G401.6 (cell line): ENCODE data around the gene C17orf78.
"Not testable (repeated sequence)": the region's sequence is repeated elsewhere in the genome, so short reads cannot be mapped to it uniquely, and the experiment has no call there.

Source experiments
- FAIRE-seq: peaks from 2 replicates; lab custom pipeline; 2012; peaks lifted over from hg19 to GRCh38; lab: Jason Lieb, UNC

Gene C17orf78

GRCh38 chr17:37375706-37376105, at the start of gene C17orf78:
C17orf78 (plus strand) TSS chr17:37375985; CDS start chr17:37376093, 108 bp downstream.
- no peak for FAIRE-seq

DNA sequence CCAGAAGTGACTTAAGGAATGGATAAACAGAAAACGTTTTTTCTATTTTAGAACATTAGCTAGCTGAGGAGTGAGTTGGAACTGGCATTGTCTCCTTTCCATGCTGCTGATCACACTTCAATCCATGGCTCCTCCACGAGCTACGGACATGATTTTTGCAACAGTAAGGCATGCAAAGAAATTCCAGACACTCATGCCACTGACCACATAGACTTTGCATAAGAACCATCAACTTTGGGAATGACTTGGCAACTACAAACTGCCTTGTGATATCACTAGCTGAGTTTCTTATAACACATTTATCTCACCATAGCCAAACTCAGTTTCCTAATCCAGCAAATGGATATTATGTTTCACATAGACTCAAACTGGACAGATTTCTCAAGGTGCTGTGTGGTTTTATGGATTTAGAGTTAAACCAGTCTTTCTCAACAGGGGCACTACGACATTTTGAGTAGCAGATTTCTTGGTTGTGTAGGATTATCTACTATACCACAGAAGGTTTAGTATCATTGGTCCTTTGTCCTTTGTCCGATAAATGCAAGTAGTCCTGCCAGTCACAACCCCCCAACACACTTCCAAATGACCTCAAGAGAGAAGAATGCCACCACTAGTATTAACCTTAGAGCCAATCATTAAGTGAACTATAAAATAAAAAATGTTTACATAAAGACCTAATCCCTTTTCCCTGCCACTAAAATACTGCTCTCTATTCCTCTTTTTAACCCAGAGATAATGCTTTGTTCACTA, 48.3 kb upstream of the C17orf78 start:
- no peak for FAIRE-seq

GRCh38 chr17:37338847-37339246, 36.9 kb upstream of the C17orf78 start:
- no peak for FAIRE-seq

DNA sequence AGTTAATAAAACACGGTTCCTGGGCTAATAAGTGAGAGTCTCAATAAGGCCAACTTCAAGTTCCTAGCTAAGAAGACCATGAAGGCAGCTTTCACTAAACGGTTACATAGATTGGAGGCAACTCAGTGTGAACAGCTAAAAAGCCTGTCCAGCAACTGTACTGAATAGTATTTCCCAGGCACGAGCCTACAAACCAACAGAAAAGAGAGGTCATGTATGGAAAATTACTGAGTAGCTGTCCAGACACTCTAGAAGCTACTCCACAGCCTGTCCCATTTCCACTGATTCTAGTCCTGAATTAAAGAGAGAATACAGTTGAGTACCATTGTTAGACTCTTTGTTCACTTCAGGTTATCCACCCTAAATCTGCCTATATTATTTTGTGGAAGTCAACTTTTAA, 36.5 kb upstream of the C17orf78 start:
- no peak for FAIRE-seq

DNA sequence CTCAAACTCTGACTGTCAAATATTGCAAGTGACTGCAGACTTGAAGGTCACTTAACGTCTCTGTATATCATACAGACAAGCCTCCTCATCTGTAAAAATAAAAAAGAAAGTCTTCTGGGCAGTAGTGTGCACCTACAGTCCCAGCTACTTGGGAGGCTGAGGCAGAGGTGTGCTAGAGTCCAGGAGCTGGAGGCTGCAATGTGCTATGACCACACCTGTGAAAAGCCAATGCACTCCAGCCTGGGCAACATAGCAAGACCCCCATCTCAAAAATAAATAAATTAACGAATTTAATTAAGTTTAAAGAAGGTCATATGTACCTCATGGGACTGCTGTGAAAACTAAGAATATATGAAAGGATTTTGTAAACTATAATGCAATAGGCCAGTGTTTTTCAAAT, 35.0 kb upstream of the C17orf78 start:
- FAIRE-seq: no peak

GRCh38 chr17:37342589-37342988, 33.2 kb upstream of the C17orf78 start:
- no peak for FAIRE-seq

DNA sequence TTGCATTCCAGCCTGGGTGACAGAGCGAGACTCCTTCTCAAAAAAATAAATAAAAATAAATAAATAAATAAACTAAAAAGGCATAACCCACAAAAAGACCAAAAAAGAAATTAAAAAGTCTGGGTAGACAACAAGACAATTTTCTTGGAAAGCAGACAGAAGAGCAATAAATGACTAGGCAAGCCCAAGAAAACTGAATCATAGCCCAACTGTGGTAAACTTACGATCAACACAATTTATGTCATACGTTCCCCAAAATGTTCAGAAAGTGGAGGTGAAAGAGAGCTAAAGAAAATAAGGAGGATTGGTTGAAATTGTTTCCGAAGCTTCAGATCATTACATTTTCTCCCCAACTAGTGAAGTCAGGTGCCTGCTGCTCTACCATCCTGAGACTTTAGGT, 31.3 kb upstream of the C17orf78 start:
- no peak for FAIRE-seq

DNA sequence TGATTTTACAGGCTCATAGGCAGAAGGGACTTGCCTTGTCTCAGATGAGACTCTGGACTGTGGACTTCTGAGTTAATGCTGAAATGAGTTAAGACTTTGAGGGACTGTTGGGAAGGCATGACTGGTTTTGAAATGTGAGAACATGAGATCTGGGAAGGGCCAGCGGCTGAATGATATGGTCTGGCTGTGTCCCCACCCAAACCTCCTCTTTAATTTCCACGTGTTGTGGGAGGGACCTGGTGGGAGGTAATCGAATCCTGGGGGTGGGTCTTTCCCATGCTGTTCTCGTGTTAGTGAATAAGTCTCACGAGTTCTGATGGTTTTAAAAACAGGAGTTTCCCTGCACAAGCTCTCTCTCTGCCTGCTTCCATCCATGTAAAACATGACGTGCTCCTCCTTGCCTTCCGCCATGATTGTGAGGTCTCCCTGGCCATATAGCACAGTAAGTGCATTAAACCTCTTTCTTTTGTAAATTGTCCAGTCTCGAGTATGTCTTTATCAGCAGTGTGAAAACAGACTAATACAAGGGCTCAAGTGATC, 28.9 kb upstream of the C17orf78 start:
- not testable (repeated sequence) for FAIRE-seq

GRCh38 chr17:37356796-37357569, 18.8 kb upstream of the C17orf78 start:
- not testable (repeated sequence) for FAIRE-seq

DNA sequence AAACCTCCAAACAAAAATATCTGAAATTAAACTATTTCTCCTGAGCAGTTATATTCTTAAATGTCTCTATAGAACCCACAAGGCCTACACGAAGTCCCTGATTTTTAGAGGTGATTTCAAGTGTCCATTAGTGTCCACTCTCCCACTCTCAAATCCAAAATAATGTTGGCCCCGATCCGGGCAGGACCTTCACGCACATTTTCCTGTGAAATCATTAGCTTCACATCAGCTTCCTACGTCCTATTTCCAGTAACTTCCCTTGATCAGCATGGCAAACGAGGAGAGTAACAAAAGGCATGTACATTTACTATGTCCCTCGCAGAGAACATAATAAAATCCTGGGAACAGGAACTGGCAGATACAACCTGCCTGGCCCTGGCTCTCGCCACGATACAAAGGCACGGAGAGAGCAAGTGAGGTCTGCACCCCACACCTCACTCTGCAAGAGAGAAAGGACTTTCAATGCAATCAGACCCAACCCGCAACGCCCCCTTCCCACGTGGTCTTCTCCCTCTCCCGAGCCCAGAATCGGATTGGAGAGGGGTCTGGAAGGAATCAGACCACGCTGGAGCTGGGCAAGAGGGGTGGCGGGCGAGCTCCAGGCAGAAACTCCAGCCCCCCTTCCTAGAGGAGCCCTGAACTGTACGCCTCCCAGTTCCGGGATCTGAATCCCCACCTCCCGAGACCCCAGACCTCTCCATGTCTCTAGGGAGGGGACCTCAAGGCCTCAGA, 17.5 kb upstream of the C17orf78 start:
- FAIRE-seq: no peak

- FAIRE-seq: no peak
These were observed 16.7 kb upstream of the C17orf78 start for GRCh38 chr17:37358830-37359681.

- no peak for FAIRE-seq
These were observed 16.1 kb upstream of the C17orf78 start for GRCh38 chr17:37359682-37360188.

GRCh38 chr17:37360632-37361031, 15.2 kb upstream of the C17orf78 start:
- FAIRE-seq: no peak

DNA sequence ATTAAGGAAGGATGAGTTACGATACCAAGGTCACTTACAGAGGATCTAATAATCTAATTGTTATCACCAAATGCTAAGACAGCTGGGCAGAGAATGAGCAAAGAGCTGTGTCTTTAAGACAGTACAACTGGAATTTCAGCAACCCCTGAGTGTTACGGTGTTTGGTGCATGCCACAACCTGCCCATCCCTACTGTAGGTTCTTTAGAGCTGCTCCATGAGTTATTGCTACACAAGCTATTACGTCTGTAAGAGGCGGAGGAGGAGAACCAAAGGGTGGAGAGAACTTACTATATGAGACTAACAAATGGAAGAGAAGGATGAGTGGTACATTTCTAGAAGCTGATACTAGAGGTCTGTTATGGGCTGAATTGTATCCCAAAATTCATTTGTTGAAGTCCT, 14.2 kb upstream of the C17orf78 start:
- no peak for FAIRE-seq

DNA sequence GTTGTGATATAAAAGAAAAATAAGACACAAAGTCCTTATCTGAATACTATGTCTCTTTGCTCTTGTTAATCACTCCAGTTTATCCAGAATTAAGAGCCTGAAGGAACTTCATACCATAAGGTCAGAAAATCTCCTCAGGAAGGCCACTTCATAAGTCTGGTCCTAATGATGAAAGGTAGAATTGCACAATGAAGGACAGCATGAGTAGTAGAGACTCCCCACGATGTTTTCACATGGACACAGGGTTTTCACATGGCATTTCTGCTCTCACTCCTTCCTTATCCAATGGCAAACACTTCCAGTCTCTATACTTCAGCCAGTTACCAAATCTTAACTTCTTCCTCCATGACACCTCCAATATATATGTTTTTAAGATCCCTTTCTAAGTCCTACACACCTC, 10.2 kb upstream of the C17orf78 start:
- no peak for FAIRE-seq

DNA sequence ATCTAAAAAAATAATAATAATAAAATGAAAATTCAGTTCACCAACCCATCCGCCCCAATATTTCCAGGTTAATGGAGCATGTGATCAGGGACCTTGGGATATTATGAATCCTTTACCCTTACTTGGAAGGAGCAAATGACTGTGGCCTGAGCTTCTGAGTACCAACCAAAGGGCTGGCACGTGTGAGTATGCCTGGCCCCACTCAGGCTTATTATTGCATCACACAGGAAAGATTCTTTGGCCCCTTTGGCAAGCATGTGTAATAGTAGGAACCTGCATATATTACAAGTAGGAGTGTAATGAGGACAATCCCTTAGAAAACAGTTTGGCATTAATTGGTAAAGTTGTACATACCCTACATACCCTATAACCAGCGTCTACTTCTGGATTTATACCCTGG, 7.2 kb upstream of the C17orf78 start:
- FAIRE-seq: no peak

DNA sequence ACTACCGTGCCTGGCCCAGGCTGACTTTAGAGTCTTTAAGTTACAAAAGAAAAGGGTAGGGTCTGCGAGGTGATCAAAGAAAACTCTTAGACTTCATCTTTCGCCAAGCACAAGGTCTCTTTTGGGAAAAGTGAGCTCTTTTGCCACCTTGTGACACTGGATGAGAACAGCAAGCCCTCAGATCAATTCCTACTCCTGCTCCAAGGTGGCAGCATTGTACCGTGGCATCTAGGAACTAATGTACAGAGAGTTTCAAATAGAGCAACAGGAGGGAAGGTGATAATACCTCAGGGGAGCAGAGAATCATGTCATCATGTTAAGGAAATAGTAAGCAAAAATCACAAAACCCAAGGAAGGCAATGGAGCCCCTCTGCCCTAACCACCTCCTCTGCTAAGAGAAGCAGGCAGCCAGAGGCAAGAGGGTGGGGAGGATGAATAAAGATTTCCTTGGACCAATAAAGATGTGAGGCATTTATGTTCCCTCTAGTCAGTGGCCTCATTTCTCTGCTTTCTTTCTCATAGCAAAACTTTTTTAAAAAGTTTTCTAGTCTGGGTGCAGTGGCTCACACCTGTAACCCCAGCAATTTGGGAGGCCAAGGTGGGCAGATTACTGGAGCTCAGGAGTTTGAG, 2.1 kb upstream of the C17orf78 start:
- no peak for FAIRE-seq

GRCh38 chr17:37382056-37382455, 6.3 kb downstream of the C17orf78 start:
- FAIRE-seq: no peak

DNA sequence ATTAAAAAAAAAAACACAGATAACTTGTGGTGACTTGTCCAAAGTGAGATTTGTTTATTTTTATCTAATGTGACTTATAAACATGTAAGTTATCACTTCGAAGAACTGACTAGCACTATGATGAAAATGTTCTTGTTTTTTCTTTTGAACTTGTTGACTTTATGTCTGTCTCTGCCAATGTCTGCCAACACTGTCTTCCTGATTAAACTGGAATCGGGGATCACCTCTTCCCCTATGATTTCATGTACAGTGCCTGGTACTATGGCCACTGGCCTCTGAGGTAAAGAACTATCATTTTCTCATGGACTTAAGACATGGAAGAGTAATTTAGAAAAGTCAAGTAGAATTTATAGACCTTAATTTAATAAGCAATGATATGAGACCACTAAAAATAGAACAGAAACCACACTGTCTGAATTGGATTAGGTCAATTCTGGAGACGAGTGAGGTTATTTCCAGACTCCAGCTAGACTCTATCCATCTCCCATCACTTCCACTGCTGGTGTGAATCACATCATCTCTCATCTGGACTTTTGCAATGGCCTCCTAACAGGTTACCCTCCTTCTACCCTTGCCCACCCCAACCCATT, 8.9 kb downstream of the C17orf78 start:
- no peak for FAIRE-seq

DNA sequence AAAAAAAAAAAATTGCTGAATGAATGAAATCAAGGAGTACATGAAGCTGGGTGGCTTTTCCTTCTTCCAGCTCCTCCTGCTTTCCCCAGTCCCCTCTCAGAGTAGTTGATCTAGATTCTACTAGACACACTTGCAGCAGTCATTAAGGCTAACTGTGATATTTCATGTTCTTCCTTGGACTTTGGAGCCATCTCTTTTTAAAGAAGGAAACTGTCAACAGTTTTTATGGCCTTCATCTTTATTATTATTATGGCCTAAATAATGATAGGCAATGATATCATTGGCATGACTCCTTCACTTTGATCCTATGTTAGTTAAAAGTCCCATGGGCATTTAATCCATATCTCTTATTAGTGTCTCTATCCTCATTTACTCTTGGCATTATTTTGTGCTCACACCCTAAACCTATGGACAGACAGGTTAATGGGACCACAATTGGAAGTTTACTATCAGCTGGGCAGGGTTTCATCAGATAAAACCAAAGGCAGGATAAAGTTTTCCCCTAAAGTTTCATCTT, 9.7 kb downstream of the C17orf78 start:
- FAIRE-seq: no peak
